ENCODE data around the gene CDCA8. TPM values are rescaled to one million over a fixed set of nuclear protein-coding genes. Genes with fewer than 3 reads are reported as not detected.

Gene CDCA8
- total and polyA plus RNA-seq, 11 donors, result 0.12 to 5.0 (median 0.40) TPM; not detected in 1

DNA sequence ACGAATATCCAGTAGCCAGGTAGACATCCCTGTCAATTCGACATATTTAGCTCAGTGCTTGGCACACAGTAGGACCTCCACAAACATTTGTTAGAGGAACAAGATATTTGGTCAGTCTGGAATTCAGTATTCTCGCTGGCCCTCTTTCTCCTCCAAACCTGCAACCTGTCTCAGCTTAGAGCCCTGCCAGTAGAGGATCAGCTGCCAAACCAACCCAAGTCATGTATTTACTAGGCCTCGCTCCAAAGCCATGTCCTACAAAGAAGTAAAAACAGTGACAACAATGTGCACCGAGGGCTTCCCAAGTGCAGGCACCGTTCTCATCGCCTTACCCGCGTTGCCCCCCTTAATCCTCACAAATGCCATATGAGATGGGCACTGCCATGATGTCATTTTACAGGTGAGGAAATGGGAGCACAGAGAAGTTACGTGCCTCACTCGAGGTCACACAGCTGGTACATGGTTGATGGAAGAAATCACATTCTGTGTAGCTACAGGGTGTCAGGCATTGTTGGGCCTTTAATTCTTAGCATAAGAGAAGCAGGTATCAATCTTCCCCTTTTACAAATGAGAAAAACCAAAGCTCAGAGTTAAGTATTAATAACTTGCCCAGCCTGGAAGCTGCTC, 26.0 kb upstream of the CDCA8 start:
- Histone ChIP-seq H3K4me3 (no peak overlapping the region), H3K27ac (no peak overlapping the region), H3K36me3 (no peaks in the 10 kb centered on the region), H3K27me3 (peaks cover 0 to 47% (median 5%) of the 10 kb centered on the region in 9 donors), H3K9me3 (no peaks in the 10 kb centered on the region), H3K4me1 (no peaks in the 10 kb centered on the region)
- intact Hi-C loops (cut with DNase I), result no loop called here
- TF ChIP-seq POLR2A (IDR thresholded peaks at IDR 0.05), result no peak
- TF ChIP-seq, protein P1, sequence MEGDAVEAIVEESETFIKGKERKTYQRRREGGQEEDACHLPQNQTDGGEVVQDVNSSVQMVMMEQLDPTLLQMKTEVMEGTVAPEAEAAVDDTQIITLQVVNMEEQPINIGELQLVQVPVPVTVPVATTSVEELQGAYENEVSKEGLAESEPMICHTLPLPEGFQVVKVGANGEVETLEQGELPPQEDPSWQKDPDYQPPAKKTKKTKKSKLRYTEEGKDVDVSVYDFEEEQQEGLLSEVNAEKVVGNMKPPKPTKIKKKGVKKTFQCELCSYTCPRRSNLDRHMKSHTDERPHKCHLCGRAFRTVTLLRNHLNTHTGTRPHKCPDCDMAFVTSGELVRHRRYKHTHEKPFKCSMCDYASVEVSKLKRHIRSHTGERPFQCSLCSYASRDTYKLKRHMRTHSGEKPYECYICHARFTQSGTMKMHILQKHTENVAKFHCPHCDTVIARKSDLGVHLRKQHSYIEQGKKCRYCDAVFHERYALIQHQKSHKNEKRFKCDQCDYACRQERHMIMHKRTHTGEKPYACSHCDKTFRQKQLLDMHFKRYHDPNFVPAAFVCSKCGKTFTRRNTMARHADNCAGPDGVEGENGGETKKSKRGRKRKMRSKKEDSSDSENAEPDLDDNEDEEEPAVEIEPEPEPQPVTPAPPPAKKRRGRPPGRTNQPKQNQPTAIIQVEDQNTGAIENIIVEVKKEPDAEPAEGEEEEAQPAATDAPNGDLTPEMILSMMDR (IDR thresholded peaks at IDR 0.05), result no peak
- no peak for ATAC-seq
- DNase-seq, result no peak
- 70 to 83% (median 80%) methylated on average over 11 of the region's 11 CpGs for WGBS, 4 donors

DNA sequence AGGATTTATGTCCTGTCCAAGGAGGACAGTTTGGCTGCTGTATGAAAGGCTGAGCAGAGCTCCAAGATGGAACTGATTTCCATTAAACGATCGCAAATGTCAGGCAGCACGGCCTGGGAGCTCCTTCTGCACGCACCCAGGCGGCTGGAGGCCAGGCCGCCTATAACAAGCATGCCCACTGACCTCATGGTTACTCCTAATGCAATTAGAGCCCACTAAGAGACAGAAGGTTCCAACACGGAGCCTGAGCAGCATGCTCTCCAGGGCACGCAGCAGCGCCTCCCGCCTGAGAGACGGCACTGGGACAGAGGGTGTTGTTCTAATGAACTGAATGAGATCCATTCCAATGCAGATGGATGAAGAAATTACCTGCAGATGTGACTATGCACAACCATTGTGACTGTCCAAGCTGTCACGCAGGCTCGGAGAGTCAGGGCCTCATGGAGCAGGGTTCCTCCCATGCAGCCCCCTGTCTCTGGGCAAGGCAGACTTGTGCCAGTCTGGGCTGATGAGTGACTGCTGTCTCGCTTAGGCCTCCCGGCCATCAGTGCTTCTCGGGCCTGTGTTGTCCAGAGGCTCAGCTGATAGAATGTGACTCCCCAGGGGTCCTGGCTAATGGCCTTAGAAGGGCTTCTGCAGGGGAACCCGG, 25.2 kb upstream of the CDCA8 start:
- DNase-seq (no peak), ATAC-seq (no peak)
- intact Hi-C loops (cut with DNase I), result no loop called here
- Histone ChIP-seq H3K36me3 (no peaks in the 10 kb centered on the region), H3K4me3 (no peak overlapping the region), H3K9me3 (no peaks in the 10 kb centered on the region), H3K27me3 (peaks cover 0 to 53% (median 5%) of the 10 kb centered on the region in 9 donors), H3K4me1 (no peaks in the 10 kb centered on the region), H3K27ac (no peak overlapping the region)
- 57 to 63% (median 57%) methylated on average over 11 to 17 of the region's 17 CpGs for WGBS, 4 donors
- no peak for TF ChIP-seq POLR2A (IDR thresholded peaks at IDR 0.05)
- TF ChIP-seq, protein P1 (IDR thresholded peaks at IDR 0.05), result no peak

DNA sequence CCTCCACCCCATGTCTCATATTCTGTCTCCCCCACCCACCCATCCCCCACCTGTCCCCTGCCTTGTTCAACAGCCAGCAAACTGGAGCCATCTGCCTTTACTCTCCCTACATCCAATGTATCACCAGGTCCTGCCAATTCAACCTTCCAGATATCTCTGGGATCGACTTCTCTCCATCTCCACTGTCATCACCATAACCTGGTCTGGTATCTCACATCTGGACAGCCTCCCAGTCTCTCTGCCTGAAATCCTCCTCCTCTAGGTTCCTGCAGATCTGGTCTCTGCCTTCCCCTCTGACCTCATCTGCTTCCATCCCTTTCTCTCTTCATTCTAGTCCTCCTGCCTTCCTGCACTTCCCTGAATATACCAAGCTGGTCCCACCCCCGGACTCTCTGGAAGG, 22.2 kb upstream of the CDCA8 start:
- WGBS, 4 donors, result 46 to 57% (median 52%) methylated on average over 2 of the region's 2 CpGs
- H3K4me3 ChIP-seq, result no peak overlapping the region
- no peak for TF ChIP-seq POLR2A (IDR thresholded peaks at IDR 0.05)
- TF ChIP-seq, protein P1 (IDR thresholded peaks at IDR 0.05), result no peak
- DNase-seq (no peak), ATAC-seq (no peak)
- H3K27ac ChIP-seq, result no peak overlapping the region
- no peaks in the 10 kb centered on the region for H3K36me3 ChIP-seq
- intact Hi-C loops (cut with DNase I), result no loop called here
- no peaks in the 10 kb centered on the region for H3K4me1 ChIP-seq
- H3K27me3 ChIP-seq, result peaks cover 0 to 45% (median 5%) of the 10 kb centered on the region in 9 donors
- no peaks in the 10 kb centered on the region for H3K9me3 ChIP-seq

DNA sequence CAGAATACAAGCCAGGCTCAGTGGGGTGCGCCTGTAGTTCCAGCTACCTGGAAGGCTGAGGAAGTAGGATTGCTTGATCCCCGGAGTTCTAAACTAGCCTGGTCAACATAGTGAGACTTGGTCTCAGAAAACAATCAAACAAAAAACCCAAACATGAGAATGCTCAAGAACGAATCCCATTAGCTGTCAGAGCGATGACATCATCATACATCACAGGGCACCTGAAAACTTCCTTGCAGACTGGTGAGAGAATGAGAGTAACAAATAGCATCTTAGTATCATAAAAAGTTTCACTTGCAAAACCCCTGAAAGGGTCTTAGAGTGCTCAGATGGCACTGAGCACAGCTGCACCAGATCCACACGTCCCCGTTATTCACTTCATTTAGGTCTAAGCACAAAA, 21.1 kb upstream of the CDCA8 start:
- no peak overlapping the region for H3K27ac ChIP-seq
- intact Hi-C loops (cut with DNase I), result no loop called here
- TF ChIP-seq POLR2A (IDR thresholded peaks at IDR 0.05), result no peak
- TF ChIP-seq, protein P1 (IDR thresholded peaks at IDR 0.05), result no peak
- no peak overlapping the region for H3K4me3 ChIP-seq
- 72 to 84% (median 72%) methylated on average over 6 of the region's 6 CpGs for WGBS, 4 donors
- DNase-seq, result no peak
- peaks cover 0 to 45% (median 5%) of the 10 kb centered on the region in 9 donors for H3K27me3 ChIP-seq
- no peaks in the 10 kb centered on the region for H3K9me3 ChIP-seq
- no peak for ATAC-seq
- peaks cover 0 to 4% (median 0%) of the 10 kb centered on the region in 12 donors for H3K4me1 ChIP-seq
- H3K36me3 ChIP-seq, result no peaks in the 10 kb centered on the region
